ENCODE measurements around the gene MRI1. TPM values are rescaled to one million over a fixed set of nuclear protein-coding genes. Genes with fewer than 3 reads are reported as not detected.

The MRI1 gene
- total and polyA plus RNA-seq, 2 of the 4 experiments (the other 2 are of a cell fraction) = 26.7 to 37.6 TPM

DNA sequence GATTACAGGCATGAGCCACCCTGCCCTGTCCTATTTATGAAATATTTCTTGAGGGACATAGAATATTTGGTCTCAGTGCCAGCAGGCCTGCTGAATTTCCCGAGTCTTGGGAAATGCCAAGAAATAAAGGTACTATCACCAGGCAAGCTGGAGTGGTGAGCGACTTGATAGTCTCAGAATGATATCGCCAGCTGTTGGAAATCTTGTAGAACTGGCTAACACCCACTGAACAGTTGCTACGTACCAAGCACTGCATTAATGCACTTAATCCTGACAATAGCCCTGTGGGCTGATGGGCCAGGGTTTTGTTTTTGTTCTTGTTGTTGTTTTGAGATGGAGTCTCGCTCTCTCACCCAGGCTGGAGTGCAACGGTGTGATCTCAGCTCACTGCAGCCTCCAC, 42.2 kb upstream of the MRI1 start:
- Histone ChIP-seq H3K27ac (ENCODE audit: insufficient read depth, low read length) (no peak overlapping the region), H3K9me1 (ENCODE audit: insufficient read depth, low read length) (no peaks in the 10 kb centered on the region), H2AFZ (replicated peaks; ENCODE audit: low read length, poor library complexity) (no peak overlapping the region), H4K5ac (ENCODE audit: low read depth, low read length) (no peak overlapping the region), H2BK20ac (ENCODE audit: low read depth, low read length) (no peak overlapping the region), H3K23ac (ENCODE audit: low read depth, low read length) (no peak overlapping the region), H4K8ac (ENCODE audit: low read depth in 2 of 2, low read length in 2 of 2) (no peak overlapping the region), H3K4ac (ENCODE audit: low read depth, low read length) (no peak overlapping the region), H3K18ac (ENCODE audit: low read depth, low read length) (no peak overlapping the region), H4K91ac (ENCODE audit: insufficient read depth, low read depth, low read length) (no peak overlapping the region), H2AK9ac (replicated peaks; ENCODE audit: low read depth, low read length, poor library complexity) (no peak overlapping the region), H2BK120ac (ENCODE audit: low read depth, low read length) (no peak overlapping the region), H3K4me2 (ENCODE audit: low read depth, low read length) (no peak overlapping the region), H2AK5ac (ENCODE audit: low read depth, low read length) (no peak overlapping the region), H3K56ac (ENCODE audit: extremely low read depth, insufficient read depth, low read length) (no peak overlapping the region), H3K9ac (ENCODE audit: low read depth, low read length) (no peak overlapping the region), H3K4me3 (ENCODE audit: insufficient read depth, low read depth, low read length) (no peak overlapping the region), H2BK5ac (ENCODE audit: low read depth, low read length, poor library complexity, severe bottlenecking) (no peak overlapping the region), H3K27me3 (ENCODE audit: control insufficient read depth, insufficient read depth, low read length) (no peaks in the 10 kb centered on the region), H3K79me1 (ENCODE audit: low read depth in 1 of 2, low read length in 2 of 2) (no peaks in the 10 kb centered on the region), H3K4me1 (ENCODE audit: control insufficient read depth, insufficient read depth, low read length) (peaks cover 3% of the 10 kb centered on the region), H4K20me1 (ENCODE audit: insufficient read depth, low read length) (no peaks in the 10 kb centered on the region), H3K36me3 (ENCODE audit: control insufficient read depth, insufficient read depth, low read length) (no peaks in the 10 kb centered on the region), H3K9me3 (ENCODE audit: control insufficient read depth, insufficient read depth, low read length) (no peaks in the 10 kb centered on the region), H3K14ac (replicated peaks; ENCODE audit: low read depth, low read length) (no peak overlapping the region), H2BK15ac (ENCODE audit: low read depth, low read length) (no peak overlapping the region)
- intact Hi-C loops (cut with micrococcal nuclease) (no loop called here), dilution Hi-C loops (cut with HindIII; ENCODE audit: low sequenced_read_pairs, unreplicated experiment) (no loop called here), in situ Hi-C loops (cut with MboI; ENCODE audit: low sequenced_read_pairs) (loop anchor here (25.0 kb wide), 1 partner anchor 435 kb away; no protein-coding TSS in a partner anchor)
- DNase-seq (no peak), ATAC-seq (ENCODE audit: low read depth) (no peak)
- POLR2A ChIA-PET (ENCODE audit: unreplicated experiment) = no interaction called here
- no TSS peak for BruUV-seq (replicated peaks)
- TF ChIP-seq RFX5 (IDR thresholded peaks at IDR 0.05; ENCODE audit: low read depth, low read length) (no peak), POLR2A (IDR thresholded peaks at IDR 0.05; ENCODE audit: low read depth, low read length) (no peak), MXI1 (IDR thresholded peaks at IDR 0.05; ENCODE audit: borderline replicate concordance, low read depth, low read length) (no peak), ELK1 (IDR thresholded peaks at IDR 0.05; ENCODE audit: borderline replicate concordance, low read depth, low read length) (no peak), CEBPB (IDR thresholded peaks at IDR 0.05; ENCODE audit: low read depth, low read length) (no peak)
- TF ChIP-seq, protein P1, sequence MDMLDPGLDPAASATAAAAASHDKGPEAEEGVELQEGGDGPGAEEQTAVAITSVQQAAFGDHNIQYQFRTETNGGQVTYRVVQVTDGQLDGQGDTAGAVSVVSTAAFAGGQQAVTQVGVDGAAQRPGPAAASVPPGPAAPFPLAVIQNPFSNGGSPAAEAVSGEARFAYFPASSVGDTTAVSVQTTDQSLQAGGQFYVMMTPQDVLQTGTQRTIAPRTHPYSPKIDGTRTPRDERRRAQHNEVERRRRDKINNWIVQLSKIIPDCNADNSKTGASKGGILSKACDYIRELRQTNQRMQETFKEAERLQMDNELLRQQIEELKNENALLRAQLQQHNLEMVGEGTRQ (IDR thresholded peaks at IDR 0.05; ENCODE audit: low read depth, low read length) = no peak
- WGBS, 2 experiments (ENCODE audit: extremely low coverage in 2 of 2, insufficient read length in 1 of 2) = 95% methylated on average over 3 of the region's 6 CpGs; no CpG with 5 or more reads in 1 of the 2 experiments
- CTCF ChIA-PET = interaction anchor here (0.7 to 1.2 kb wide), 4 partner anchors 8 to 124 kb away, joined by 3 to 5 read pairs (median 4); no protein-coding TSS in a partner anchor

Data from IMR-90 (cell line).